Ovary (tissue), 3 donors: ENCODE results near the gene SEC23B.

ENCODE experiments used
- CTCF ChIP-seq, 3 donors: fragments of 450-650 bp in 2 of 3; fragments of 200-600 bp in 1 of 3; IDR thresholded peaks; one replicate each; pipeline versions ENCODE4 v1.5.1 to v1.8.0; 2016 to 2022; ENCODE audit warnings: antibody characterized with exemption in 3 of 3, mild to moderate bottlenecking in 1 of 3
- EP300 ChIP-seq: sonication (generic); formaldehyde crosslinking; IDR thresholded peaks from one replicate; pipeline ENCODE4 v1.6.1; 2017; ENCODE audit warnings: antibody characterized with exemption
- POLR2A ChIP-seq: fragments of 450-650 bp; IDR thresholded peaks from one replicate; pipeline ENCODE4 v1.6.1; 2017; ENCODE audit warnings: antibody characterized with exemption, mild to moderate bottlenecking, moderate library complexity
- donor health status: DM: no; HTN: no; CAD: no.

DNA sequence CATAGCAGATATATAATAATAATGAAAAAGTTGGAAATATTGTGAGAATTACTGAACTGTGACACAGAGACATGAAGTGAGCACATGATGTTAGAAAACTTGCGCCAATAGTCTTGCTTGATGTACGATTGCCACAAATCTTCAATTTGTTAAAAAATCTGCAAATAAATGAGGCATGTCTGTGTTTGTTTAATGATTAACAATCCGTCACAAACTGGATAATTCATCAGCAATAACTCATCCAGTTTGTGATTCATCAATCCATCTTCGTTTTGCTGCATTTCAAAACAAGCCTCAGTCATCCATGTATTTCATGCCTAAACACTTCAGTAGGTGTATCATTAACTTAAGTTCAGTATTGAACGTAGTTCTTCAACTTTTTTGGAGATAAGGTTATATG, 34.0 kb downstream of the SEC23B start:
- TF ChIP-seq CTCF (IDR thresholded peaks at IDR 0.05) (no peak), POLR2A (no peak), EP300 (no peak)
